Cardiac fibroblast (primary cell): ENCODE data around the gene UNC13B.
"Not testable (repeated sequence)": the region's sequence is repeated elsewhere in the genome, so short reads cannot be mapped to it uniquely, and the experiment has no call there.

Source experiments
- DNase-seq, 2 donors: peaks; one replicate each; pipeline versions ENCODE4 v3.0.0 to v3.0.0-alpha.2; 2010; ENCODE audit warnings: low read depth in 2 of 2
- H3K4me3 ChIP-seq, 2 donors: replicated peaks in 1 of 2; 1 replicate in 1 of 2; 2 replicates in 1 of 2; pipeline ENCODE4 v1.5.1; 2011; ENCODE audit warnings: low read depth in 2 of 2, low read length in 2 of 2, mild to moderate bottlenecking in 2 of 2, moderate library complexity in 1 of 2
- CTCF ChIP-seq: IDR thresholded peaks from one replicate; pipeline ENCODE4 v1.5.1; 2011; ENCODE audit warnings: low read depth, mild to moderate bottlenecking, low read length, inconsistent platforms

Gene UNC13B

GRCh38 chr9:35406183-35406959 is 244.6 kb downstream of the UNC13B start:
- H3K4me3 ChIP-seq: no peak overlapping the region
- DNase-seq: peak in 1 of 2 donors; percentile 7
- TF ChIP-seq CTCF: no peak

- no peak for DNase-seq
- TF ChIP-seq CTCF: no peak
- no peak overlapping the region for H3K4me3 ChIP-seq
These were observed 246.0 kb downstream of the UNC13B start for GRCh38 chr9:35407846-35408245.

GRCh38 chr9:35409434-35409833 is 247.6 kb downstream of the UNC13B start:
- H3K4me3 ChIP-seq, DNase-seq: not testable (repeated sequence)

- no peak overlapping the region for H3K4me3 ChIP-seq
- DNase-seq: peak in 1 of 2 donors; percentile 5
- no peak for TF ChIP-seq CTCF
These were observed 253.1 kb downstream of the UNC13B start for GRCh38 chr9:35414889-35415288.

GRCh38 chr9:35415402-35416097 is 253.7 kb downstream of the UNC13B start:
- no peak for TF ChIP-seq CTCF
- no peak overlapping the region for H3K4me3 ChIP-seq
- no peak for DNase-seq

GRCh38 chr9:35416098-35416427 is 254.3 kb downstream of the UNC13B start:
- no peak overlapping the region for H3K4me3 ChIP-seq
- no peak for TF ChIP-seq CTCF
- DNase-seq: no peak

- TF ChIP-seq CTCF: no peak
- H3K4me3 ChIP-seq: no peak overlapping the region
- DNase-seq: no peak
These were observed 260.5 kb downstream of the UNC13B start for GRCh38 chr9:35422346-35422745.
